ENCODE results near the gene NLRP5. TPM values are rescaled to one million over a fixed set of nuclear protein-coding genes. Genes with fewer than 3 reads are reported as not detected.
"Not testable (repeated sequence)": the region's sequence is repeated elsewhere in the genome, so short reads cannot be mapped to it uniquely, and the experiment has no call there.

NLRP5 gene
- polyA plus RNA-seq = not detected
- long read RNA-seq, donor 1 = 0 reads
- long read RNA-seq, donor 2 = 0 reads
- long read RNA-seq, donor 3 = 0 reads
- long read RNA-seq, donor 4 = 0 reads
- long read RNA-seq, donor 5 = 0 reads
- long read RNA-seq, donor 6, partial matches to known transcripts = 74 of 74 reads
- long read RNA-seq, donor 6, other reads (novel, unspliced or antisense) = 0 of 74 reads
- long read RNA-seq, donor 7 = 0 reads
- long read RNA-seq, donor 8 = 0 reads
- long read RNA-seq, donor 9 = 0 reads
- long read RNA-seq, donor 10 = 0 reads
- long read RNA-seq, donor 11 = 0 reads

- H3K4me3 ChIP-seq (ENCODE audit: low read length) = no peak within 1 kb of the TSS
- no peaks in the 10 kb centered on the region for H3K4me1 ChIP-seq (ENCODE audit: control insufficient read depth, insufficient read depth, low read length)
- DNase-seq = no peak
- H3K27me3 ChIP-seq (ENCODE audit: control insufficient read depth, insufficient read depth, low read length) = no peaks in the 10 kb centered on the region
- H3K27ac ChIP-seq (ENCODE audit: low read length) = no peak within 1 kb of the TSS
- H3K9me3 ChIP-seq (ENCODE audit: control insufficient read depth, low read depth, low read length) = no peaks in the 10 kb centered on the region
- no peaks in the 10 kb centered on the region for H3K36me3 ChIP-seq (ENCODE audit: control insufficient read depth, insufficient read depth, low read length)
- no CpG with 5 or more reads among the region's 10 CpGs for WGBS (ENCODE audit: insufficient coverage, low lambda C conversion rate)
Measured at GRCh38 chr19:55986487-55986886, at the start of gene NLRP5. Gene NLRP5 (plus strand): TSS chr19:55986775.

GRCh38 chr19:55939206-55939605, 47.4 kb upstream of the NLRP5 start:
- H3K27ac ChIP-seq (ENCODE audit: low read length) = no peak overlapping the region
- H3K36me3 ChIP-seq (ENCODE audit: control insufficient read depth, insufficient read depth, low read length) = no peaks in the 10 kb centered on the region
- H3K4me1 ChIP-seq (ENCODE audit: control insufficient read depth, insufficient read depth, low read length) = no peaks in the 10 kb centered on the region
- no CpG with 5 or more reads among the region's 7 CpGs for WGBS (ENCODE audit: insufficient coverage, low lambda C conversion rate)
- H3K9me3 ChIP-seq (ENCODE audit: control insufficient read depth, low read depth, low read length) = no peaks in the 10 kb centered on the region
- no peak for DNase-seq
- H3K4me3 ChIP-seq (ENCODE audit: low read length) = no peak overlapping the region
- no peaks in the 10 kb centered on the region for H3K27me3 ChIP-seq (ENCODE audit: control insufficient read depth, insufficient read depth, low read length)

GRCh38 chr19:55940306-55940705, 46.3 kb upstream of the NLRP5 start:
- Histone ChIP-seq H3K36me3 (ENCODE audit: control insufficient read depth, insufficient read depth, low read length) (no peaks in the 10 kb centered on the region), H3K4me1 (ENCODE audit: control insufficient read depth, insufficient read depth, low read length) (no peaks in the 10 kb centered on the region), H3K9me3 (ENCODE audit: control insufficient read depth, low read depth, low read length) (no peaks in the 10 kb centered on the region), H3K4me3 (ENCODE audit: low read length) (no peak overlapping the region), H3K27me3 (ENCODE audit: control insufficient read depth, insufficient read depth, low read length) (no peaks in the 10 kb centered on the region), H3K27ac (ENCODE audit: low read length) (no peak overlapping the region)
- WGBS (ENCODE audit: insufficient coverage, low lambda C conversion rate) = 100% methylated on average over 3 of the region's 11 CpGs
- no peak for DNase-seq

GRCh38 chr19:55947532-55947931, 39.0 kb upstream of the NLRP5 start, which contains the start of gene NLRP8:
Gene NLRP8 (plus strand): TSS chr19:55947832.
- no peak within 1 kb of the TSS for H3K4me3 ChIP-seq (ENCODE audit: low read length)
- no peak within 1 kb of the TSS for H3K27ac ChIP-seq (ENCODE audit: low read length)
- no peaks in the 10 kb centered on the region for H3K27me3 ChIP-seq (ENCODE audit: control insufficient read depth, insufficient read depth, low read length)
- no peaks in the 10 kb centered on the region for H3K36me3 ChIP-seq (ENCODE audit: control insufficient read depth, insufficient read depth, low read length)
- DNase-seq = no peak
- no peaks in the 10 kb centered on the region for H3K4me1 ChIP-seq (ENCODE audit: control insufficient read depth, insufficient read depth, low read length)
- WGBS (ENCODE audit: insufficient coverage, low lambda C conversion rate) = 100% methylated on average over 1 of the region's 8 CpGs
- H3K9me3 ChIP-seq (ENCODE audit: control insufficient read depth, low read depth, low read length) = no peaks in the 10 kb centered on the region

GRCh38 chr19:55950566-55950965, 36.0 kb upstream of the NLRP5 start:
- H3K36me3 ChIP-seq (ENCODE audit: control insufficient read depth, insufficient read depth, low read length); DNase-seq; H3K4me1 ChIP-seq (ENCODE audit: control insufficient read depth, insufficient read depth, low read length); H3K9me3 ChIP-seq (ENCODE audit: control insufficient read depth, low read depth, low read length); H3K4me3 ChIP-seq (ENCODE audit: low read length); H3K27me3 ChIP-seq (ENCODE audit: control insufficient read depth, insufficient read depth, low read length); H3K27ac ChIP-seq (ENCODE audit: low read length): not testable (repeated sequence)
- WGBS (ENCODE audit: insufficient coverage, low lambda C conversion rate) = no CpG with 5 or more reads among the region's 19 CpGs

- H3K27me3 ChIP-seq (ENCODE audit: control insufficient read depth, insufficient read depth, low read length) = no peaks in the 10 kb centered on the region
- no peaks in the 10 kb centered on the region for H3K4me1 ChIP-seq (ENCODE audit: control insufficient read depth, insufficient read depth, low read length)
- no CpG with 5 or more reads among the region's 7 CpGs for WGBS (ENCODE audit: insufficient coverage, low lambda C conversion rate)
Measured at GRCh38 chr19:55956431-55956830, 30.1 kb upstream of the NLRP5 start.

GRCh38 chr19:55958356-55958755, 28.2 kb upstream of the NLRP5 start:
- H3K27ac ChIP-seq (ENCODE audit: low read length) = no peak overlapping the region
- no peaks in the 10 kb centered on the region for H3K9me3 ChIP-seq (ENCODE audit: control insufficient read depth, low read depth, low read length)
- no peaks in the 10 kb centered on the region for H3K36me3 ChIP-seq (ENCODE audit: control insufficient read depth, insufficient read depth, low read length)
- WGBS (ENCODE audit: insufficient coverage, low lambda C conversion rate) = no CpG with 5 or more reads among the region's 4 CpGs
- no peaks in the 10 kb centered on the region for H3K27me3 ChIP-seq (ENCODE audit: control insufficient read depth, insufficient read depth, low read length)
- no peak for DNase-seq
- H3K4me3 ChIP-seq (ENCODE audit: low read length) = no peak overlapping the region
- H3K4me1 ChIP-seq (ENCODE audit: control insufficient read depth, insufficient read depth, low read length) = no peaks in the 10 kb centered on the region

More at GRCh38 chr19:55956431-55956830, 30.1 kb upstream of the NLRP5 start:
- Histone ChIP-seq H3K9me3 (ENCODE audit: control insufficient read depth, low read depth, low read length) (no peaks in the 10 kb centered on the region), H3K27ac (ENCODE audit: low read length) (no peak overlapping the region), H3K4me3 (ENCODE audit: low read length) (no peak overlapping the region), H3K36me3 (ENCODE audit: control insufficient read depth, insufficient read depth, low read length) (no peaks in the 10 kb centered on the region)
- no peak for DNase-seq

- Histone ChIP-seq H3K27ac (ENCODE audit: low read length) (no peak overlapping the region), H3K4me3 (ENCODE audit: low read length) (no peak overlapping the region), H3K9me3 (ENCODE audit: control insufficient read depth, low read depth, low read length) (no peaks in the 10 kb centered on the region), H3K36me3 (ENCODE audit: control insufficient read depth, insufficient read depth, low read length) (no peaks in the 10 kb centered on the region), H3K27me3 (ENCODE audit: control insufficient read depth, insufficient read depth, low read length) (no peaks in the 10 kb centered on the region), H3K4me1 (ENCODE audit: control insufficient read depth, insufficient read depth, low read length) (no peaks in the 10 kb centered on the region)
- 70% methylated on average over 2 of the region's 6 CpGs for WGBS (ENCODE audit: insufficient coverage, low lambda C conversion rate)
- no peak for DNase-seq
Measured at GRCh38 chr19:55959996-55960675, 26.4 kb upstream of the NLRP5 start.

- no peaks in the 10 kb centered on the region for H3K4me1 ChIP-seq (ENCODE audit: control insufficient read depth, insufficient read depth, low read length)
- no peak overlapping the region for H3K27ac ChIP-seq (ENCODE audit: low read length)
- no peaks in the 10 kb centered on the region for H3K9me3 ChIP-seq (ENCODE audit: control insufficient read depth, low read depth, low read length)
- no peak for DNase-seq
- H3K27me3 ChIP-seq (ENCODE audit: control insufficient read depth, insufficient read depth, low read length) = no peaks in the 10 kb centered on the region
- H3K36me3 ChIP-seq (ENCODE audit: control insufficient read depth, insufficient read depth, low read length) = no peaks in the 10 kb centered on the region
- H3K4me3 ChIP-seq (ENCODE audit: low read length) = no peak overlapping the region
- WGBS (ENCODE audit: insufficient coverage, low lambda C conversion rate) = no CpG with 5 or more reads among the region's 10 CpGs
Measured at GRCh38 chr19:55962186-55962585, 24.4 kb upstream of the NLRP5 start.

- H3K27ac ChIP-seq (ENCODE audit: low read length) = no peak overlapping the region
- no peak for DNase-seq
- no peaks in the 10 kb centered on the region for H3K9me3 ChIP-seq (ENCODE audit: control insufficient read depth, low read depth, low read length)
- no peak overlapping the region for H3K4me3 ChIP-seq (ENCODE audit: low read length)
- no peaks in the 10 kb centered on the region for H3K27me3 ChIP-seq (ENCODE audit: control insufficient read depth, insufficient read depth, low read length)
- no peaks in the 10 kb centered on the region for H3K4me1 ChIP-seq (ENCODE audit: control insufficient read depth, insufficient read depth, low read length)
- H3K36me3 ChIP-seq (ENCODE audit: control insufficient read depth, insufficient read depth, low read length) = no peaks in the 10 kb centered on the region
- 64% methylated on average over 2 of the region's 3 CpGs for WGBS (ENCODE audit: insufficient coverage, low lambda C conversion rate)
Measured at GRCh38 chr19:55973982-55974381, 12.6 kb upstream of the NLRP5 start.

GRCh38 chr19:55980415-55980814, 6.2 kb upstream of the NLRP5 start:
- DNase-seq = no peak
- no peaks in the 10 kb centered on the region for H3K9me3 ChIP-seq (ENCODE audit: control insufficient read depth, low read depth, low read length)
- no peak overlapping the region for H3K27ac ChIP-seq (ENCODE audit: low read length)
- H3K4me3 ChIP-seq (ENCODE audit: low read length) = no peak overlapping the region
- no peaks in the 10 kb centered on the region for H3K4me1 ChIP-seq (ENCODE audit: control insufficient read depth, insufficient read depth, low read length)
- no peaks in the 10 kb centered on the region for H3K36me3 ChIP-seq (ENCODE audit: control insufficient read depth, insufficient read depth, low read length)
- WGBS (ENCODE audit: insufficient coverage, low lambda C conversion rate) = no CpG with 5 or more reads among the region's 9 CpGs
- no peaks in the 10 kb centered on the region for H3K27me3 ChIP-seq (ENCODE audit: control insufficient read depth, insufficient read depth, low read length)

Measured in large intestine (tissue), 12 donors.